Activated CD4-positive, alpha-beta T cell treated with anti-CD3 and anti-CD28 coated beads, Interleukin-2, amount 10 ng/mL, durations not matched to agents 24 days and 14 days (primary cell): ENCODE data around the gene GRAMD2A. TPM values are rescaled to one million over a fixed set of nuclear protein-coding genes. Genes with fewer than 3 reads are reported as not detected.

Source experiments
- DNase-seq: peaks from one replicate; pipeline ENCODE4 v3.0.0; 2022
- H3K27ac Mint-ChIP-seq: one replicate; pipeline ENCODE4 v1.8.0; 2022; ENCODE audit warnings: mild to moderate bottlenecking, mixed read lengths
- H3K27me3 Mint-ChIP-seq: one replicate; pipeline ENCODE4 v1.8.0; 2022; ENCODE audit warnings: mixed read lengths
- H3K36me3 Mint-ChIP-seq: one replicate; pipeline ENCODE4 v1.8.0; 2022; ENCODE audit warnings: low read depth, mild to moderate bottlenecking, mixed read lengths
- H3K4me1 Mint-ChIP-seq: one replicate; pipeline ENCODE4 v1.8.0; 2021; ENCODE audit warnings: mixed read lengths
- H3K4me3 Mint-ChIP-seq: one replicate; pipeline ENCODE4 v1.8.0; 2022; ENCODE audit warnings: mild to moderate bottlenecking, moderate library complexity, mixed read lengths
- H3K9me3 Mint-ChIP-seq: one replicate; pipeline ENCODE4 v1.8.0; 2021; ENCODE audit warnings: mixed read lengths
- intact Hi-C: fragments of 100-400 bp; cut with micrococcal nuclease; formaldehyde crosslinking; loops from one replicate; pipeline ENCODE4 v1.15.1; 2023
- total RNA-seq: library from RNA; stranded (reverse); gene quantifications from 2 replicates; pipeline ENCODE4 v1.2.3, GENCODE V29; 2022

Gene GRAMD2A
- total RNA-seq, 1 donor from 2014 or later: 0.21 TPM

DNA sequence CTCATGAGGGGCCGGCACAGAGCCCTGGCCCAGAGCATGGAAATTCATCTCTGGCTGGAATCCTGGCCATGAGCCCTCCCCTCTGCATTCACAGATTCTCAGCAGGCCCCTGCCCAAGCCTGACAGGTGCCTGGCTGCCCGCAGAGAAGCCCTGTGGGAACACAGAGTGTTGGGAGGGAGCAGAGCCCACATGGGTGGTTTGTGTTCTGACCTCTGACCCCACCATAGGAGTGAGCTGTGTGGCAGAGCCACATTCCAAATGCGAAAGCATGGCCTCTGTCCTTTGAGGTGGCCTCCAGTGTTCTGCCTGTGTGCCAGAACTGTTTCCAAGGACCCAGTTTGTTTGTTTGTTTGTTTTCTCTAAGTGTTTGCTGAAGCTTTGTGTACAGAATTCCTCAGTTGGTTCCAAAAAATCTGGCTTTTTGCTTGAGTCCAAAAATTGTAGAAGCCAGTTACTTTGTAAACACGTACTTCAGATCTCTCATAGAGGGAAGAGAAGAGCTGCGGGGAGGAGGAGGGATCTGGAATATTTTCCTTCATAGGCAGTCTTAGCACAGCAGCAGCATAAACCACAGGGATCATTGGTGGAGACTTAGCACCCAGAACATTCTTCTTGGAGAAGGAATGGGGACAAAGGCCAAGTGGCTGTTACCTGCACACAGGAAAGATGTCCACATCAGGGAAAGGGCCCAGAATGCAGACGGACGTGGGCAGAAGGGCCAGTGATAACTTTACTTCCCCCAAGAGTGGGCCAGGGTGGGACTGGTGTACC, 36.0 kb downstream of the GRAMD2A start:
- Mint-ChIP-seq H3K4me1 (no peaks in the 10 kb centered on the region), H3K36me3 (no peaks in the 10 kb centered on the region), H3K27me3 (peaks cover 16% of the 10 kb centered on the region), H3K9me3 (no peaks in the 10 kb centered on the region), H3K4me3 (no peak overlapping the region), H3K27ac (no peak overlapping the region)
- DNase-seq: no peak
- intact Hi-C loops: no loop called here

DNA sequence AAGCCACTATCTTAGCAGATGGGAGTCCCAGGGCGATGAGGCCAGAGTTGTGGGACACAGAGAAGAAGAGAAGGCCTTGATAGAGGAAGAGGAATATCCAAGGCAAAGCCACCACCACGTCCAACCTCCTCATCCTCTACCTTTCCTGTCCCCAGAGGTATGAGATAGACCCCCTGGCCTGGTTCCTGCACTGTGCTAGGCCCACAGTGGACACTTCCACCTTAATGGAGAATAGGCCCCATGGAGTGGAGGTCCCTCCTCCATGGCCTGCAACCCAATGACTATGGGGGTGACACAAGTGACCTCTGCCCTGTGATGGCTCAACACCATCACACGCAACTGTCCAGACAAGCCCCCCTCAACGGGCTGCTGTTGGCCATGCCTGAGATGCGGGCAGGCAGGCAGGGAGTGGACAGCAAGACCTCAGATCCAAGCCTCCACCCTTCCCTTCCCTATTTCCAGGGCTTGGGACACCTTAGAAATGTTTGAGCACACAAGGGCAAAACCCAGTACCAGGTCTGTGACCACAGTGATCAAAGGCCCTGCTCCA, 36.8 kb downstream of the GRAMD2A start:
- H3K9me3 Mint-ChIP-seq: no peaks in the 10 kb centered on the region
- DNase-seq: no peak
- no peak overlapping the region for H3K27ac Mint-ChIP-seq
- intact Hi-C loops: no loop called here
- peaks cover 13% of the 10 kb centered on the region for H3K27me3 Mint-ChIP-seq
- no peaks in the 10 kb centered on the region for H3K36me3 Mint-ChIP-seq
- H3K4me1 Mint-ChIP-seq: peaks cover 3% of the 10 kb centered on the region
- H3K4me3 Mint-ChIP-seq: no peak overlapping the region

DNA sequence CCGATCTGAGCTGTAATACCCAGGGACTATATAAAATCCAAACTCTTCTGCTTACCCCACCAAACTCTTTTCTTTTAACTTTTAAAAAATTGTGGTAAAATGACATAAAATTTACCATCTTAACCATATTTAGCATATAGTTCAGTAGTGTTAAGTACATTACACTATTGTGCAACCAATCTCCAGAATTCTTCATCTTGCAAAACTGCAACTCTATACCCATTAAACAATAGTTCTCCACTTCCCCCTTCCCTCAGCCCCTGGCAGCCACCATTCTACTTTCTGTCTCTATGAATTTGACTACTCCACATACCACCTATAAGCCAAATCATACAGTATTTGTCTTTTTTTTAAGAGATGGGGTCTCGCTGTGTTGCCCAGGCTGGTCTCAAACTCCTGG, 40.7 kb downstream of the GRAMD2A start:
- Mint-ChIP-seq H3K4me3 (no peak overlapping the region), H3K4me1 (peaks cover 6% of the 10 kb centered on the region), H3K9me3 (no peaks in the 10 kb centered on the region), H3K27ac (no peak overlapping the region), H3K27me3 (peaks cover 11% of the 10 kb centered on the region), H3K36me3 (no peaks in the 10 kb centered on the region)
- DNase-seq: no peak
- intact Hi-C loops: loop anchor here (1.0 to 2.0 kb wide), 4 partner anchors 39 to 412 kb away; partner anchors contain the start of genes MYO9A and SENP8

DNA sequence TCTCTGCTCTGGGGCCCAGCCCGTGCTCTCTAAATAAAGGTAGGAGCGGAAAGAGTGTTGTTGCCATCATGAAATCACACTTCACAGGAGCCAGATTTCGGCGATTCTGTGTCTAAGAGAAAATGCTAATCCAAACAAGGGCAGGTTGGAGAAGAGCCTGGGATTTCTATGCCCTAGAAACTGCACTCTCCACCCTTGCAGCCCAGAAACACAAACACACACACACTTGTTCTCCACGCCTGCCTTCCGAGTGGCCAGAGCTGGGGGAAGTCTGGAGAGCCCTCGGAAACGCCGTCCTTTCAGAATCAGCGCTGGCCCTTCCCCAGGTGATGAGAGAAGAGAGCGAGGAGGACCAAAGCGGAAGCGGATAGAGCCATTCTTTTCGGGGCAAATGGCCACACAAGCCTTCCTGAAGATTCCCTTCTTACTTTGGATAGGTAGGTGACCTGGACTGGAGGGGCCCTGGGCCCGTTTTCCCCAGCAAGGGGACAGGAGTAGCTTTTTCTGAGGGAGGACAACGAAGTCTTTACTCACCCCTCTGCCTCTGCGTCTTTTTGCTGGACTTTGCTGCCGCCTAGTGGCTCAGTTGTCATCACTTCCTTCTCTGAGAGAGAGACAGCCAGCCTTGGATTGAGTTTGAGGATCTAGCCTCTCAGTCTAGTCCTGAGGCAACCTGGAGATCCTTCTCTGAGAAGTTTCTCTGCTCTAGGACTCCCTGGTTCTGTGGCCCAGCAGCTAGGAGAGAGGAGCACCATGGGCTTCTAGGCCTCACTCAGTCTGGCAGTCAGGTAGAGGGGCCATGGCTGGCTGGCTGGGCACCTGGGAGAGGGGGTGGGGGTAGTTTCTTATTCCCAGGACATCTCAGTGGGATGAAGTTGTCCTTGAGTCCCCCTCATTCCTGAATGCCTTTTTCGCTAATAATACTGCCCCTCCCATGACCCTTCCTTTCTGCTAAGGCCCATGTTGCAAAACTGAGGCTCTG, 41.7 kb downstream of the GRAMD2A start:
- peak; percentile 94 for DNase-seq
- Mint-ChIP-seq H3K9me3 (no peaks in the 10 kb centered on the region), H3K36me3 (no peaks in the 10 kb centered on the region), H3K4me3 (peak overlapping the region; percentile 80), H3K4me1 (peaks cover 6% of the 10 kb centered on the region), H3K27me3 (peaks cover 13% of the 10 kb centered on the region), H3K27ac (peak overlapping the region; percentile 10)
- intact Hi-C loops: loop anchor here (1.0 to 2.0 kb wide), 4 partner anchors 38 to 411 kb away; partner anchors contain the start of genes MYO9A and SENP8

DNA sequence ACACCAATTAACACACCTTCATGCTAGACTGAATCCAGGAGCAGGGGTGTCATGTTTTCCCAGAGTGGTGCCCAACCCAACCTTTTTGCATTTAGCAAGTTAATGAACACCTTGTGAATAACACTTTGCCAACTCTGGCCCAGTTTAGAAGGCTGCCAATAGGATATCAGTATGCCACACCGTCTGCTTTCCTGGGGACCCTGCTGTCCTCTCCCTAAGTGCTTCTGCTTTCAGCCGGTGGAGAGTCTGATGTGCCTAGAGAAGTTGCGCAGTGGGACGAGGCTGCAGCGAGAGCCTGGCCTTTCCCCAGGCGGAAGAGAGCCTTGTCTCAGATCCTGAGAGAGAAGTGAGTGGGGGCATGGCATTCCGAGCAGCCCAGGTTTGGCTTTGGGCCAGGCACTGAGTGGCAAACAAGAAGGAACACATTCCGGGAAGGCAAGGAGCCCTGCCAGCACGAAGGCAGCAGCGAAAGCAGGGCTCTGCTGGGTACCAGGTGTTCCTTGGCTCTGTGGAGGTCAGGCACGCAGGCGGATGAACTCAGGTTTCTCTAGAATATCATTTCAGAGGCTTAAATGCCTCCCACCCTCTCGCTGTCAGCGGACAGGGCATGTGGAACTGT, 42.5 kb downstream of the GRAMD2A start:
- peak overlapping the region; percentile 80 for H3K4me3 Mint-ChIP-seq
- H3K27me3 Mint-ChIP-seq: peaks cover 13% of the 10 kb centered on the region
- no peak for DNase-seq
- H3K4me1 Mint-ChIP-seq: peaks cover 6% of the 10 kb centered on the region
- H3K27ac Mint-ChIP-seq: no peak overlapping the region
- no peaks in the 10 kb centered on the region for H3K9me3 Mint-ChIP-seq
- intact Hi-C loops: no loop called here
- H3K36me3 Mint-ChIP-seq: no peaks in the 10 kb centered on the region

DNA sequence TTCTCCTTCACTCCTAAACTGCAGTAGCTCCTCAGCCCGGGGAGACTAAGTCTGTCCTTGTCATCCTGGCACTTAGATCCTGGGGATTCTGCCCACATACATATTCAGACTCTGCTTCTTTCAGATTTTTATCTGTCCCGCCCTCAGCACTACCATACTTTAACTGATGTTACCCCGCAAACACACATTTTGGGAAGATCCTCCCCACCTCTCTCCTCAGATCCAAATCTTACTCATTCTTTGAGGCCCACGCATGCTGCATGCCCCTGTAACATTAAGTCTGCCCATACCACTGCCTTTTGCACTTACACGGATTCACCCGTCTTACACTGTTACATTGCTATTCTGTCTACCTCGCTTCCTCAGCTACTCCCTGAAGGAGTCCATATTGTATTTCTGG, 43.3 kb downstream of the GRAMD2A start:
- H3K27me3 Mint-ChIP-seq: peaks cover 13% of the 10 kb centered on the region
- no peak overlapping the region for H3K27ac Mint-ChIP-seq
- DNase-seq: no peak
- H3K9me3 Mint-ChIP-seq: no peaks in the 10 kb centered on the region
- no peaks in the 10 kb centered on the region for H3K36me3 Mint-ChIP-seq
- H3K4me1 Mint-ChIP-seq: peaks cover 6% of the 10 kb centered on the region
- no peak overlapping the region for H3K4me3 Mint-ChIP-seq
- intact Hi-C loops: no loop called here

DNA sequence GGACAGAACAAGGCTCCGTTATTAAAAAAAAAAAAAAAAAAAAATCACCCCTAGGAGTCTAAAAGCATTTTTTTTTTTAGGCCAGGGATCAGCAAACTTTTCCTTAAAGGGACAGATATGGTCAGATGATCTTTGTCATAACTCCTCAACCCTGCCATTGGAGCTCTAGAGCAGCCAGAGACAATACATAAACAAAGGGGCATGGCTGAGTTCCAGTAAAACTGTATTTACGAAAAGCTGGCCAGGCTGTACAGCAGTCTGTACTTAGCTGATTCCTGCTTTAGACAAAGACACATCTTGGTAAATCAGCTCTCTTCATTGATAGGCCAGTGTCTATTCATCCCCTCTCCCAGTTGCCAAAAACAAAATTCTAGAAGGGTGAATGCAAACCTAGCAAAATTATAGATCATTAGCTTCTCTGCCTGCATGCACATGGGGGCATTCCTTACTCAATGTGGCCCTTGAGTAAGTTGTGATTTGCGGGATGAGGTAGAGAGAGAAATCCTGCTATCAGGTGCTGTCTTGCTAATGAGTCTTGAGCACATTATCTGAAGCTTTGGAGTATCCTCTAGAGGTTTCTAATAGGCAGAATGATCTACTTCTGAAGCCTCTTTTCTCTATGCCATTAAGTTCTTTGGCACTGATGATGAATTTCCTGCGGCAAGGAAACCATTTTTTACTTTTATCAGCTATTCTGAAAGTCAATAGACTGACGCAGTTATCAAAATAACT, 44.2 kb downstream of the GRAMD2A start:
- H3K36me3 Mint-ChIP-seq: no peaks in the 10 kb centered on the region
- no peaks in the 10 kb centered on the region for H3K9me3 Mint-ChIP-seq
- peaks cover 6% of the 10 kb centered on the region for H3K4me1 Mint-ChIP-seq
- no peak overlapping the region for H3K4me3 Mint-ChIP-seq
- DNase-seq: no peak
- H3K27me3 Mint-ChIP-seq: peaks cover 9% of the 10 kb centered on the region
- no peak overlapping the region for H3K27ac Mint-ChIP-seq
- intact Hi-C loops: no loop called here

DNA sequence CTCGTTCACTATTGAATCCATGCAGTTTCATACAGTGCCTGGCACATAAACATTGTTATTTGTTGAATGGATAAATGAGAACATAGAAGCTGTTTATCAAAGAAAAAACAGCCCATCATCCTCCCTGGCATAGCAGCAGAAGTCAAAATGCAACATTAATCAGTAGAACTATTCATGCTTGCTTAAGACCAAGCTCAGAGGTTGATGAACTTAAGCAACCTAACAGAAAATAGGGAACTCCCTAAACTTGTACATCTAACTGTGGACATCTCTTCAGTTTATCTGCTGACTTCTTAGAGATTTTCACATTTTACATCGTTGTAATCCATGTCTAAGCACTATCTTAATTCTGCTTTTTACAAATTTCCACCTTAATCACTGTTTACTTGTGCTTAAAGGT, 50.2 kb downstream of the GRAMD2A start:
- DNase-seq: no peak
- Mint-ChIP-seq H3K36me3 (no peaks in the 10 kb centered on the region), H3K9me3 (no peaks in the 10 kb centered on the region), H3K27me3 (peaks cover 2% of the 10 kb centered on the region), H3K4me3 (no peak overlapping the region), H3K27ac (no peak overlapping the region), H3K4me1 (no peaks in the 10 kb centered on the region)
- intact Hi-C loops: no loop called here

DNA sequence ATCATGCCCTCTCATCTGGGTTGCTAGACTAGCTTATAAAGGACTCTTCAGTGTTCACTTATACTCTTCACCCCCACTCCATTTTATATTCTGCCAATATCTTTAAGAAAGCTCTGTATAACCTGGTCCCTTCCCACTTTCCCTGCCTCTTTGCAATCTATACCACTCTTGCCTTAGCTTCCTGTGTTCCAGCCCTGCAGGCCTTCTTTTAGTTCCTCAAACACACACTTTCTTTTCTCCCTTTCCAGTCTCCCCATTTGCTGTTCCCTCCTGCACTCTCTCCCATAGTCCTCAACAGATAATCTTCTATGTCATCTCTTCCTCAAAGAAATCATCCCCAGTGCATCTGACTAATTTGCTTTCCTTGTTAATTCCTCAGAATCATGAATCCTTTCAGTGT, 50.7 kb downstream of the GRAMD2A start:
- intact Hi-C loops: no loop called here
- no peak overlapping the region for H3K4me3 Mint-ChIP-seq
- DNase-seq: no peak
- peaks cover 2% of the 10 kb centered on the region for H3K27me3 Mint-ChIP-seq
- H3K4me1 Mint-ChIP-seq: no peaks in the 10 kb centered on the region
- no peak overlapping the region for H3K27ac Mint-ChIP-seq
- H3K9me3 Mint-ChIP-seq: no peaks in the 10 kb centered on the region
- H3K36me3 Mint-ChIP-seq: no peaks in the 10 kb centered on the region

DNA sequence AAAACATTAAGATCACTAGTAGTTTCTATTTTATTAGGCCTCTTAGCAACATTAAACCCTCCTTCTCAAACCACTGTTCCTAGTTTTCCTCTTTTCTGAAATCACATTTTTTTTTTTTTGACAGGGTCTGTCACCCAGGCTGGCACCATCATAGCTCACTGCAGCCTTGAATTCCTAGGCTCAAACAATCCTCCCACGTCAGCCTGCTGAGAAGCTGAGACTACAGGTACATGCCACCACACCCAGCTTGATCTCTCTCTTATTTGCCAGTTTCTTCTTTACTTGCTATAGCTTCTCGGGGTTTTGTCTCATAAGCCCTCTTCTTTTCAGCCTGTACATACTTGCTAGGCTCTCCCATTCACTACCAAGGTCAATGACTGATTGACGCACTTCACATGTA, 51.4 kb downstream of the GRAMD2A start:
- peaks cover 4% of the 10 kb centered on the region for H3K4me1 Mint-ChIP-seq
- no peak overlapping the region for H3K4me3 Mint-ChIP-seq
- intact Hi-C loops: no loop called here
- no peaks in the 10 kb centered on the region for H3K27me3 Mint-ChIP-seq
- no peaks in the 10 kb centered on the region for H3K36me3 Mint-ChIP-seq
- no peaks in the 10 kb centered on the region for H3K9me3 Mint-ChIP-seq
- DNase-seq: no peak
- no peak overlapping the region for H3K27ac Mint-ChIP-seq

DNA sequence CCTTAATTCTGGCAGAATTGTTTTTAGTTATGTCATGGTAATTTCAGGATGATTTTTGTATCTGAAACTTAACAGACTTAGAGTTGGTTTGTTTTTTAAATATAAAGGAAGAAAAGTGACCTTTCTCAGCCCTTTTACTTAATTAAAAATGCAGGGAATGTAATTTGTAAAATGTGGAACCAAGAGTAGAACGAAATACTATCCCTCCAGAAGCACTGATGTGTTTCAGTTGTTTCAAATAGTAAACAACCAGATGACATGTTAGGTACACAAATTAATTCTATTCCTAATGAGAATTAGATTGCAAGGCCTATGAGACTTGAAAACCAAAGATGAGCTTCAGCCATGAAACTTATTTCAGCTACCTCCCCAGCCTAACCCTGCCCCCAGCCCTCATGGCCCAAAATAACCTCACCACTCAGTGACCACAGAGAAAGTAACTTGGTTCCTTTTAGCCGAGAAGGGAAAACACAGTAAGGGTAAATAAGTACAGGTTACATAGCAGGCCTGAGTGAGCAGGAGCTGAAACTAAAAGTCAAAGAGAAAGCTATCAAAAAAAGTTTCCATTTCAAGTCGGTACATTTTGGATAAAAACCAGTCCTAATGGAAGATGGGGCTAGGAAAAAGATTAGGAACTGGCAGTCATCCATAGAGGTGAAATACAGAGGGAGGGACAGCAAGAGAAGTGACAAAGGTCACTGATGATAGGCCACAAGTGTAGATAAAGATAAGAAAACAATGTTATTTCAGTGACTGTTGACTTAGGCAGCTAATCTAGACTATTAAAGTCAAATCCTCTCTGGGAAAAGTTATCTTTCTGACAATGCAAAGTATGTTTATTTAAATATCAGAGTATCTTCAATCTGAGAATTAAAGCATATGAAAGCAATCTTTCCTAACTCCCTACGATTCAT, 56.2 kb downstream of the GRAMD2A start:
- H3K9me3 Mint-ChIP-seq: no peaks in the 10 kb centered on the region
- DNase-seq: no peak
- H3K4me3 Mint-ChIP-seq: no peak overlapping the region
- peaks cover 4% of the 10 kb centered on the region for H3K4me1 Mint-ChIP-seq
- intact Hi-C loops: no loop called here
- no peaks in the 10 kb centered on the region for H3K27me3 Mint-ChIP-seq
- H3K27ac Mint-ChIP-seq: no peak overlapping the region
- no peaks in the 10 kb centered on the region for H3K36me3 Mint-ChIP-seq

DNA sequence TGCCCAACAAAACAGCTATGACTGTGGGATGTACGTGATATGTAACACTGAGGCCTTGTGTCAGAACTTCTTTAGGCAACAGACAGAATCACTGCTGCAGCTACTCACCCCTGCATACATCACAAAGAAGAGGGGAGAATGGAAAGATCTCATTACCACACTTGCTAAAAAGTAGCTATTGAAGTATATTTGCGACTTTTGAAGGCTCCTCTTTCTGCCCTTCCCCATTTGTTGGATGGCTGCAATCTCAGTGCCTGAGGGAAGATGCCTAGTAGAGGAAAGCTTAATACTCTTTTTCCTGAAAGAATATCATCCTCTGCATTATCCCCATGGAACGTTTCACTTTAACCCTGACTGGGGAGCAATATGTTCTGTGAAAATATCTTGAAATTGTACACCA, 57.5 kb downstream of the GRAMD2A start:
- Mint-ChIP-seq H3K4me3 (no peak overlapping the region), H3K27ac (no peak overlapping the region), H3K4me1 (peaks cover 4% of the 10 kb centered on the region), H3K9me3 (no peaks in the 10 kb centered on the region), H3K36me3 (no peaks in the 10 kb centered on the region), H3K27me3 (no peaks in the 10 kb centered on the region)
- intact Hi-C loops: no loop called here
- DNase-seq: no peak
